KOPT-K1 (cell line): ENCODE data around the gene RNASE8.

ENCODE experiments used
- H3K27ac ChIP-seq: fragments of 200-600 bp; sonication (generic); 2 replicates; pipeline ENCODE4 v1.5.1; 2016; ENCODE audit warnings: antibody characterized with exemption, mild to moderate bottlenecking, low read depth, low read length; ENCODE audit not compliant: poor library complexity, severe bottlenecking
- H3K36me3 ChIP-seq: fragments of 200-600 bp; sonication (generic); 2 replicates; pipeline ENCODE4 v1.5.1; 2017; ENCODE audit warnings: antibody characterized with exemption, mild to moderate bottlenecking, low read length, moderate library complexity; ENCODE audit not compliant: insufficient read depth
- H3K9me3 ChIP-seq: fragments of 200-600 bp; sonication (generic); 2 replicates; pipeline ENCODE4 v1.5.1; 2017; ENCODE audit warnings: antibody characterized with exemption, low read length, mild to moderate bottlenecking; ENCODE audit not compliant: insufficient read depth, poor library complexity, severe bottlenecking

Gene RNASE8

DNA sequence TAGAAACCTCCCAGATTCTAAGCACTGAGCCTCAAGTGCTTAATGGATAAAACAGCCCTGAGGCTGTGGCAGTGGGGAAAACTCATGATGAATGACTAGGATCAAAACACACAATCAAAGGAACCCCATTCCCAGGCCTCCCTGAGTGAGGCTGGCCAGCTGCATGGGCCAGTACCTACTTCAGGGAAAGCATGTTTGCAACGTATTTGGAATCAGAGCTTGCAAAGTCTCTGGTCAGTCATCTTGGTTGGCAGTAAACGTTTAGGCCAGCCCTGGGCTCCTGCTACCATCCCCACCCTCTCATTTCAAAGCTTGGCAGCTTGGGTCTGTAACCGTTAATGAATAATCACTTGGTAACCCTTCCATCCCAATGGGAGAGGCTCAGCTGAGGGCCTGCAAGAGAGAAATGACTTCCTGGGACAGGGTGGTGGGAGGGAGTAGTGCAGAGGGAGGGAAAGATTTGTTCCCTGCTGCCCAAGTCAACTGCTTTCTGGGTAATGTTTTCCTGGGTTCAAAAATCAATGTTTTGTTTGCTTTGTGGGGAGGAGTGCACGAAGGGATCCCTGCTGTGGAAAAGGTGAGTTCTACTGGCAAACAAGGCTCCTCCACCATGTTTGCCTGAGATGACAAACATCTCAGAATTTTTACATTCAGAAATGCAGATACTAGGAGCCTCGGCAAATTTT is 2.0 kb upstream of the RNASE8 start:
- no peaks in the 10 kb centered on the region for H3K36me3 ChIP-seq
- H3K27ac ChIP-seq: no peak overlapping the region
- no peaks in the 10 kb centered on the region for H3K9me3 ChIP-seq

DNA sequence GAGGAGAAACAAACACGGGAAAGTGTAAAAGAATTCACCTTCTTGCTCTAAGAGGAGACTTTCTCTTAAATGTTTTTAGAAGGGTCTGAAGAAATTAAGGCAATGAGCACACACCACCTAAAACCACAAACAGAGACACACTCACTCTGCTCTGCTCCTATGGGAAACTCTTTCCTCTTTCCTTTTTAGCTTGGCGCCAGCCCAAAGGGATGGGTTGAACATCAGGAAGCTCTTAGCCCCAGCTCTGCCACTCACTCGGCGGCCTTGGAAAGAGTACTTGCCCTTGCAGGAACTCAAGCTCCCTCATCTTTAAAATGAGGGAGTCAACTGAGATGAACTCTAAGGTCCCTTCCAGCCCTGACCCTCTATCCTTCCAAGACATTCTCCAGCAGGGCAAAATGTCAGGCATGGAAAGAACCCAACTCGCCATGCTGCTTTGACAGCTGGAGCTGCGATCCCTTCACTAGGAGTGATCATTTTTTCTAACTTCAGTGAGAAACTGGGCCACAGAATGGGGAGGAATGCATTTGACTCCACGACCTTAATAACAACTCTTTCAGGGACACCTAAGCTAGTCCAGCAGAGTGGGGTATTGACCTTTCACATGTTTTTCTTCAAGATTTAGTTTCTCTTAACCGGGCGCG is 980 bp upstream of the RNASE8 start:
- Histone ChIP-seq H3K27ac (no peak overlapping the region), H3K9me3 (no peaks in the 10 kb centered on the region), H3K36me3 (no peaks in the 10 kb centered on the region)

DNA sequence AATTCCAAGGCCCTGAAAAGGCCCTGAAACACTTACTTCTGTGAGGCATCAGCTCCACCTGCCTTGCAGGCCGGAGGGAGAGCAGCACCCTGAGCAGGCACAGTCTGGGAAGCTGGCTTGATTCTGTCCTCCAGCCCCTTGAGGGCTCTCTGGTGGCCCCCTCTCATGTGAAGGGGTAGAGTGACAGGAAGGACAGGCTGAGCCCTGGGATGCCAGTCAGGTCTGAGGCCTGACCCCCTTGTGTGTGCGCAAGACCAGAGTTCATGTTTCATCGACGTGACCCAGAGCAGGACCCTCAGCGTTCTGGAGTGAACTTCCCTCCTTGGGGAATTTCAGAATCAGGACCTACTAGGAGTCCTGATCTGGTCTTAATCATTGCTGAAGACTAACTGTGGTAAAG is 1.3 kb downstream of the RNASE8 start:
- H3K27ac ChIP-seq: no peak overlapping the region

DNA sequence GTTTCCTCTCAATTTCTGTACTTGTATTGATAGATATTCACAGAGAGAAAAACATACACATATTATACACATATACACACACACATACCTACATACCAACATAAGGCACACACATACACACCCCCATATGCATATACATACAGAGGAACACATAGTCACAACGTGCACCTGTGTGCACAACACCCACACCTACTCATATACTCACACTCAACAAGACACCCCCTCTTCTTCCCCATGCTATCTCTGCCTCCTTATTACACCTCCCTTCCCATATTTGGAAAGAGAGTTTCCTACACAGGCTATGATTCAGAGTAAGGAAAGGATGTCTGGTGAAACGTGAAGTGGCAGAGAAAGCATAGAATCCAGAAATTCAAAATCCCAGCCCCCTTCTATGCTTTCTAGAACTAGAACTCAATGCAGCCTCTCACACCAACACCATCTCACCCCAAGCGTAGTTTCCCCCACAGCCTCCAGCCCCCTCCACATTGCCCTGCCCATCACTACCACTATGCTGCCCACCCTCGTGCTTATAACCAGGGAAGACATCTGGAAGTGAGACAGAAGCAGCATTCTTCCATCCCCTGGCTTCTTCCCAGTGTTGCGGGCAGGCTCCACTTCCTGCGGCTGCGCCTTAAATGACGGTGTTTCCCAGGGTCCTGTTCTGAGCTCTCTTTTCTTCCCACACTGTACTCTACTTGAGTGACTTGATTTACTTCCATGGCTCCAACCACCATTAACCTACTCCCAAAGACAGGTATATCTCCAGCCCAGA is 2.4 kb downstream of the RNASE8 start:
- Histone ChIP-seq H3K27ac (no peak overlapping the region), H3K36me3 (no peaks in the 10 kb centered on the region), H3K9me3 (no peaks in the 10 kb centered on the region)

More for the DNA sequence above, 1.3 kb downstream of the RNASE8 start:
- no peaks in the 10 kb centered on the region for H3K36me3 ChIP-seq
- no peaks in the 10 kb centered on the region for H3K9me3 ChIP-seq

DNA sequence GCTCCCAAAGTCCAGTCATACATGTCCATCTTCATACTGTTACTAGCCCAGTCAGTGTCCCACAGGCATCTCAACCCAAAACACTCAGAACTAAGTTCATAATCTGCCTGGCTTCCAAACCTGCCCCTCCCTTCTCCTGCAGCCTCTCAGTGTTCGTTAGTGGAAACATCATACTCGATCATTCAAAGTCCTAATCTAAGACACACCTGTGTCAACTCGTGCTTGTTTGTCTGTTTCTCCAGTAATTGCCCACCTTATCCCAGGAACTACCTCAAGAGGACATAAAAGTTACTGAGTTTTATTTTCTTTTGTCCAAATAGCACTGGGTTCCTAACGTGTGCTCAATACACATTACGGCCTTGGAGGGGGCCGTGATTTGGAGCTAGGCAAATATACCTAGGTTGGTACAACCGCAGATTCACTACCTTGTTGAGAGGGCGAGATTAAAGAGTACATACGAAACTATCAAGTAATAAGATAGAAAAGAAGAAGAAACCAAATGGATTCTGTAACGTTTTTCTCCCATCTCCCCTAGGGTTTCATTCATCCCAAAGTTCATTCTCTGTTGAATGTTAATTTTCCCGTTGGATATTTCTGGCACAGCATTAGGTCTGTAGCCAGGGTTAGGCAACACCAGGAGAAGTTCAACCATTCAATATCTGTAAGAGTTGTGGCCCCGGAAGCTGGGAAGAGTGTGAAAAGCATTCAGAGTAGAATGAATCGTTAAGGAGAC is 3.2 kb downstream of the RNASE8 start:
- Histone ChIP-seq H3K36me3 (no peaks in the 10 kb centered on the region), H3K27ac (no peak overlapping the region)

DNA sequence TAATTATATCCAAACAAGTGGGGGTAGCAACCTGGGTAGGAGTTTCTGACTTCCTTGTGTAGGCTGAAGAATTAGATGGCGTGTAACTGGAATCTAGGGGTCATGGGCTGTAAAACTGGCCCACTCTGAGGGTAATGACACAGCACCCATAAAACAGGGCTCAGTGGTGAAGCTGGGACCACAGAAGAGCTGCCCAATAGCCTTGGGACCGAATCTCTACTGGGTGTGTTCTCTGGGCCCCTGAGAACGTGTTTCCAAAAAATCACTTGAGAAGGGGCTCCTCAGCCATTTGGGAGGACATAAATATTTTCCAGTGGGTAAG is 3.7 kb downstream of the RNASE8 start:
- Histone ChIP-seq H3K27ac (no peak overlapping the region), H3K9me3 (no peaks in the 10 kb centered on the region), H3K36me3 (no peaks in the 10 kb centered on the region)

More for the DNA sequence above, 3.2 kb downstream of the RNASE8 start:
- no peaks in the 10 kb centered on the region for H3K9me3 ChIP-seq

DNA sequence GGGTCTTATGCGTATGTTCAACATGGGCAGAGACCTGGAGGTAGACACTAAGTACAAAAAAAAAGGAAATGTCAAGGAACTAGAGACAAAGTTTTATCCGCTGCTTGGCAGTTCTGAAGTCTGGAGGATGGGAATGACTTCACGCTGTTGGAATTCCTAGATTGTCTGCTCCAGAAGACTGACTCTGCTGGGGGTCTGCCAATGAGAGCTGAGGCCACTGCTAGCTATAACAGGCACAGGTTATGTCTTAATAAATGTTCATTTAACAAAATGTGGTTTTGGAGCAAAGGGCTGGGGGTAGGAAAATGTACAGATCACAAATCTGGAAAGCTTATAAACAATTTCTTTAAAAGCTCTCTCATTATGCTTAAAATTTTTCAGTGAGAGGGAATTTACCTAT is 5.9 kb downstream of the RNASE8 start:
- Histone ChIP-seq H3K36me3 (no peaks in the 10 kb centered on the region), H3K9me3 (no peaks in the 10 kb centered on the region), H3K27ac (no peak overlapping the region)

DNA sequence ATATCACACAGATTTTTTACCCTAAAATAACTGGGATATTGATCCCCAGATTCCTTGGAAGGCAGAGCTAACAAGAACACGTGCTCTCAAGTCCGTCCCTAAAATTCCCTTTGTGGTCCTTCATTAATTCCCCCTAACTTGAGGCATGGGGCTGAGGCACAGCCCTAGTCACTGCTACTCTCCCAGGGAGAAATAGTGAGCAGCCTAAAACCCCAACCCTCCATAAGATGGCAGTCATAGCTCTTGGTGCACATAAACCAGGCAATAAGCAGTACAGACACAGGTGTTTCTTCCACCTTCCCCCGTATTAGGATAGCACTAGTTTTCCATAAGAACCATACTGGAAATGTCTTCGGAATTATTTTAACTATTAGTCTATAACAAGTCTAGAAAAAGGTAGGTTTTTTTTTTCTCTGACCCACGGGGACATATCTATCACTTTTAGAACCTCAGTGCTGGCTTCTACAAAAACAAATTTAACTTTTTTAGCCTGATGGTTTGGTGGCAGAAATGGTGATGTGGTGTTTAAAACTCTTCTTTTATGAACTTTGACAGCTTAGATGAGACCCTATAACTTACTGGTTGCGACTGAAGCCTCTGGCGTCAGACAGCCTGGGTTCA is 9.4 kb downstream of the RNASE8 start:
- no peak overlapping the region for H3K27ac ChIP-seq
- no peaks in the 10 kb centered on the region for H3K36me3 ChIP-seq
- H3K9me3 ChIP-seq: no peaks in the 10 kb centered on the region

DNA sequence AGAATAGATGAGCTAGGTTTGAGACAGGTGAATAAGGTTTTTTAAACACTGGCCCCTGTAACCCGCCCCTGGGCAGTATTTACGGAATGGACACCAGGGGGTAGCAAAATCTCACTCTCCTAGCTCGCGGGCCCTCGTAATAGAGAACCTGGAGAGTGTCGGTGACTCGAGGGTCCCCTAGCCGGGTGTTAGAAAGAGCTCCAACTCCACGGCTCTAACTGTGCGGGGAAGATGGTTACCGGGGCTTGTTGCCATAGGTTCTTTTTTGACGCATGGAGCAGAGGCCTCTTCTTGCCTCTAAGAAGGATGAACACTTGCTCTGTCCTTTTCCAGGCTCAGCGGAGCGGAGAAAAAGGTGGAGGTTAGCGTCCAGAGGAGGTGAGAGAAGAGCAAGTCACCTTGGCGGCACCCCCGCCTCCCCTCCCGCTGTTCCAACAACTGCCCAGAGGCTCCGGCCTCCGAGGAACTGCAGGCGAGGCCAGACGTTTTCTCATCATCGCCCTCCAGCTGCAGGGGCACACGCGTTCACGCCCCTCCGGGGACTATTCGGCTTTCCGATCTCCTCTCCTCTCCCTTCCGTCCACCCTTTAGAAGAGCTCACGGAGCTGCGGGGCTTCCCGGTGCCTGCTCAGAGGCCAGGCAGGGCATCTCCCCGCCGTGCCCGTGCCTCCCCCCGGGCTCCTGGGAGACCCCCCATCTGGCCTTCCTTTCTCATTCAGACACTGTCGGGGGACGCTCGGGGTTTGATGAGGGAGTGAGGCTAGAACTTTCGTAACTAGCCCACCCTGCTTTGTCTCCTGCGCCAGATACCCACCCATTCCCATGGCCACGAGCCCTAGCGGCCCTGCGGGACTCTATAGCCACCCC is 11.1 kb downstream of the RNASE8 start:
- Histone ChIP-seq H3K9me3 (no peaks in the 10 kb centered on the region), H3K27ac (no peak overlapping the region), H3K36me3 (no peaks in the 10 kb centered on the region)

DNA sequence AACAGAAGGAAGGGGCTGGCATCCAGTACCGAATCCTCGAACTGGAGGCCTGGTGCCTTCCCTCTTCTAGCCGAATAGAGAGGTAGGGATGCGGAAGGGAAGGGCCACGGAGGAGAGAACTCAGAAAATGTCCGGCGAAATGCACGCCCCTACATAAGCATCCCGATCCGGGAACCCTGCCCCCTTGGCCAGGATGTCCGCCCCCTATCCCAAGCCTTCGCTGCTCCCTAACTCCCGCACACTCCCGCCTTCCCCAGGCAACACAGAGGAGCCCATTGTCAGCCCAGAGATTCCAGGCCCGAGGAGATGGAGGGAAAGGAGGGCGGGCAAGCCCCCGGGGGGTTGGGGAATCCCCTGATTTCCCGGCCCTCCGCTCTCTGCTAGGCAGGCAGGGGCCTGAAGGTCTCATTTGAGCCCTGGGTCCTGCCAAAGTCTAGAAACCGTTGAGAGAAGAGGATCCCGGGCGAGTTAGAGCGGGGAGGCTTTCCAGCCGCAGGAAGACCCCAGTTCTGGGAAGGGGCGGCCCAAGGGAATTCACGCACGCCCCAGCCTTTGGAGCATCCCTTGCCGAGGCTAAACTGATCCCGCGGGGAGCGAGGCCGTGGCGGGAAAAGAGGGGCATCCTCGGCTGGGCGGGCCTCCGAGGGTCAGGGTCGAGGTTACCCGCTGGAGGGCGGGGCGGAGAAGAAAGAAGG is 11.9 kb downstream of the RNASE8 start:
- no peak overlapping the region for H3K27ac ChIP-seq
- no peaks in the 10 kb centered on the region for H3K36me3 ChIP-seq
- H3K9me3 ChIP-seq: no peaks in the 10 kb centered on the region

DNA sequence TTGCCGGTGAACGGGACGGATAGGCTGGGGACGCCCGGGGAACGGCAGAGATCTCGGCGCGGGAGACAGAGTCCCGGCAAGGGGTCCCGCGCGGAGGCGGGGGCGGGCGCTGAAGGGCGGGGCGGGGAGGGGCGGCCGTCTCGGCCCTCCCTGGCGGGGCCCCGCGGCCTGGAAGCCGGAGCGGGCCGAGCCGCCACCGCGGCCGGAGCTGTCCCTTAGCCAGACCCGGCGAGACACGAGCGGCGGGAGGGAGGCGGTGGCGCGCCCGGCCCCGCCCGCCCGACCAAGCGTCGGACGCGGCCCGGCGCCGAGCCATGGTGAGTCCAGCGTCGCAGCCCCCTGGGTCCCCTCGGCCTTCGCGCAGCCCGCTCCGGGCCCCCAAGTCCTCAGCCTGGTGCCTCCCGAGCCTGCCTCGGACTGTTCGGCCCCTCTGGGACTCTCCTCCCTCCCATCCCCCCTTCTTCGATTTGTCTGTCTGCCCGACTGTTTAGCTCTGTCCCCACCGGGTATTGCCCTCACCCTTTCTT is 12.5 kb downstream of the RNASE8 start, which contains the start of gene ARHGEF40:
ARHGEF40 (plus strand) TSS at position 222 of the 527 bp plus-strand sequence; CDS start at position 315, 93 bp downstream.
- H3K9me3 ChIP-seq: no peaks in the 10 kb centered on the region
- no peaks in the 10 kb centered on the region for H3K36me3 ChIP-seq
- no peak within 1 kb of the TSS for H3K27ac ChIP-seq

DNA sequence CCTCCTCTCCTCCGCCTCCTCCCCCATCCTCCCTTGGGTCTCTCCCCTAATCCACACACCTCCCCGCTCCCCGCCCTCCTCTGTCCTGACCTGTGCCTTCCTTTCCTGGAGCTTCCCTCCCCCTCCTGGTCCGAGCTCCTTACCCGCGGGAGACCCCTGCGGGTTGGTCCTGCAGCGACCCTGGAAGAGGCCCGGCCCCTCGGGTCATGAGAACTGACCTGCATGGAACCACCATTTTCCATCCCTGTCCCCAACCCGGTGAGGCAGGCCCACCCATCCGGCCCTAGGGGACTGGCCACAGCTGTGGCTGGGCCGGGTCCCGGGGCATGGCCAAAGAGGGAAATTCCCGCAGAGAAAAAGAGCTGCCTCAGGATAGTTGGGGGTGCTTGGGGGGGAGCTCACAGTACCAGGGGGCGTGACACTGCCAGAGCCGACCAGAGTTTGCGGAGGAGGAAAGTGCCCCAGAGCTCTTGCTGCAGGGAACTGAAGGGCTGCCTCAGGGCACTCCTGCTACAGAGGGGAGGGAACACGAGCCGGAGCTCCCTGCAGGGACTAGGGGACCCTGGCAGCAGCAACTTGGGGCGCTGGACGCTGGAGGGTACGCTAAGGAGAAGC is 13.1 kb downstream of the RNASE8 start:
- Histone ChIP-seq H3K27ac (no peak overlapping the region), H3K36me3 (no peaks in the 10 kb centered on the region), H3K9me3 (no peaks in the 10 kb centered on the region)
